ENCODE measurements around the gene CDKN2B-AS1. TPM values are rescaled to one million over a fixed set of nuclear protein-coding genes. Genes with fewer than 3 reads are reported as not detected.

Gene CDKN2B-AS1
- total and polyA plus RNA-seq, 3 donors from 2014 or later: 2.2 to 3.5 (median 3.0) TPM

GRCh38 chr9:22049411-22049810 is 54.8 kb downstream of the CDKN2B-AS1 start:
- DNase-seq: no peak
- Histone ChIP-seq H3K9me3 (no peaks in the 10 kb centered on the region), H3K4me3 (no peak overlapping the region), H3K36me3 (ENCODE audit: low read depth, missing control alignments) (no peaks in the 10 kb centered on the region), H3K27me3 (no peaks in the 10 kb centered on the region), H3K4me1 (no peaks in the 10 kb centered on the region), H3K27ac (no peak overlapping the region)
- WGBS, 2 donors: 81 to 82% methylated on average over 1 of the region's 1 CpG
- intact Hi-C loops (cut with DNase I; ENCODE audit: low total_unique reads): no loop called here
- TF ChIP-seq CTCF (IDR thresholded peaks at IDR 0.05) (no peak), POLR2A (IDR thresholded peaks at IDR 0.05) (no peak)

GRCh38 chr9:22050924-22051323 is 56.3 kb downstream of the CDKN2B-AS1 start:
- no peaks in the 10 kb centered on the region for H3K27me3 ChIP-seq
- no peak overlapping the region for H3K27ac ChIP-seq
- H3K4me3 ChIP-seq: no peak overlapping the region
- intact Hi-C loops (cut with DNase I; ENCODE audit: low total_unique reads): no loop called here
- H3K9me3 ChIP-seq: no peaks in the 10 kb centered on the region
- DNase-seq: no peak
- 60 to 64% methylated on average over 4 of the region's 4 CpGs for WGBS, 2 donors
- no peaks in the 10 kb centered on the region for H3K4me1 ChIP-seq
- TF ChIP-seq CTCF (IDR thresholded peaks at IDR 0.05) (no peak), POLR2A (IDR thresholded peaks at IDR 0.05) (no peak)
- no peaks in the 10 kb centered on the region for H3K36me3 ChIP-seq (ENCODE audit: low read depth, missing control alignments)

DNA sequence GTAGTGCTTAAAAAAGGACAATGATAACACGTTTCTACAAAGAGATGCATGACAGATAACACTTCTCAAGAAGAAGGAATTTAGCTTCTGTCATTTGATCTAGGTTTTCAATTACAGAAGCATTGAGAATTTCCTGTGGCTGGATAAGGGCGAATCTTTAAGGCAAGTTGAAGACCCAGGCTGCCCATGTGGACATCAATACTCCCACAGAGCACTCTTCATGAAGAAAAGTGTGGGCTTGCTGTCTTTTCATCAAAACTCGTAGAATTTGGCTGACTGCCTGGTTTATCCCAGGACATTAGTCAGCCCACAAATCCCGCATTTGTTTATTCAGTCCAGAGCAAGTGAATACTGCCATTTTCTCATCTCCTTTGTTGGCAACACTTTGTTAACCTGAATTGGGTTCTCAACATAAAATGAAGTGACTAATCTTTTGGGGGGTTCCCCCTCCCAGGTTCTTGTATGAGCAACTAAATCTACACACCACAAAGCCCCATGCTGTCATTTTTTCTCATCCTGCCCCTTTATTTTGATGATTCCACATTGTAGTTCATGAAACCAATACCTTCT is 57.9 kb downstream of the CDKN2B-AS1 start:
- H3K27me3 ChIP-seq: no peaks in the 10 kb centered on the region
- DNase-seq: peak; percentile 18
- WGBS, 2 donors: 59 to 68% methylated on average over 4 of the region's 4 CpGs
- H3K9me3 ChIP-seq: no peaks in the 10 kb centered on the region
- H3K4me1 ChIP-seq: no peaks in the 10 kb centered on the region
- TF ChIP-seq CTCF (IDR thresholded peaks at IDR 0.05) (no peak), POLR2A (IDR thresholded peaks at IDR 0.05) (no peak)
- H3K27ac ChIP-seq: no peak overlapping the region
- no peaks in the 10 kb centered on the region for H3K36me3 ChIP-seq (ENCODE audit: low read depth, missing control alignments)
- H3K4me3 ChIP-seq: no peak overlapping the region
- intact Hi-C loops (cut with DNase I; ENCODE audit: low total_unique reads): no loop called here

DNA sequence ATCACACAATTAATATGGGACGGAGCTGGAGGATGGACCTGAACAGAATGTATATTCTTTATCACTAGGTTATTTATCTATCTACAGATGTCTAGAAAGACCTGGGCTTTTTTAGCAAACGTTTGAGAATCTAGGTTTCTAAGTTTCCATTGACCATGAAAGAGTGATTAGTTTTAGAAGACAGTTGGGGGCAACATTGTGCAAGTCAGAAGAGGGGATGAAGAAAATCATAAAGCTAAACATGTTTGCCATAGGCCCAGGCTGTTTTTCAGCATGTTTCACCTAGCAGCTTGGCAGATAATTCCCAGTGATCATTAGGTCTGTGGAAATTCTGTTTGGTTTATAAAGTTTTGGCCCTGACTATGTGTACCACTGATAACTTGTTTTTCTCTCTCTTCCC is 58.6 kb downstream of the CDKN2B-AS1 start:
- Histone ChIP-seq H3K4me3 (no peak overlapping the region), H3K36me3 (ENCODE audit: low read depth, missing control alignments) (no peaks in the 10 kb centered on the region), H3K9me3 (no peaks in the 10 kb centered on the region), H3K4me1 (no peaks in the 10 kb centered on the region), H3K27ac (no peak overlapping the region), H3K27me3 (no peaks in the 10 kb centered on the region)
- WGBS, 2 donors: 55 to 73% methylated on average over 2 of the region's 2 CpGs
- TF ChIP-seq POLR2A (IDR thresholded peaks at IDR 0.05) (no peak), CTCF (IDR thresholded peaks at IDR 0.05) (no peak)
- intact Hi-C loops (cut with DNase I; ENCODE audit: low total_unique reads): no loop called here
- DNase-seq: no peak

DNA sequence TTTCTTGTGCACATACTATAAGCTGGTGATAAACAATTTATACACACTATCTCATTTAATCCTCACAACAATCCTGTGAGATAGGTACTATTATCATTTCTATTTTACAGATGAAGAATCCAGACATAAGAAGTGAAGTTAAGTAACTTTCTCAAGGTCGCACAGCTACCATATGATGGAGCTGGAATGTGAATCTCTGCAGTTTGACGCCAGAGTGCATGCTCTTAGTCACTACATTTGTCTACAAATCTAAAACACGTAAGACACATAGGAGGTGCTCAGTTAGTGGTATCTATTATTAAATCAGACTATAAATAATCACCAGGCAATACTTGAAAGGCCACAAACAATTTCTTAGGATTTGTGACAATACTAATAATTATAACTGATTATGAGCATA is 59.5 kb downstream of the CDKN2B-AS1 start:
- intact Hi-C loops (cut with DNase I; ENCODE audit: low total_unique reads): no loop called here
- Histone ChIP-seq H3K4me1 (no peaks in the 10 kb centered on the region), H3K27me3 (no peaks in the 10 kb centered on the region), H3K36me3 (ENCODE audit: low read depth, missing control alignments) (no peaks in the 10 kb centered on the region), H3K9me3 (no peaks in the 10 kb centered on the region), H3K27ac (no peak overlapping the region), H3K4me3 (no peak overlapping the region)
- DNase-seq: no peak
- TF ChIP-seq POLR2A (IDR thresholded peaks at IDR 0.05): no peak
- no peak for TF ChIP-seq CTCF (IDR thresholded peaks at IDR 0.05)
- 81 to 95% methylated on average over 3 of the region's 3 CpGs for WGBS, 2 donors
